CD4-positive, alpha-beta T cell treated with Interleukin-15 for 1 hour (primary cell): ENCODE data around the gene LZTS2.

Experiments
- DNase-seq: peaks from one replicate; pipeline ENCODE4 v3.0.0-alpha.2; 2020

The LZTS2 gene

DNA sequence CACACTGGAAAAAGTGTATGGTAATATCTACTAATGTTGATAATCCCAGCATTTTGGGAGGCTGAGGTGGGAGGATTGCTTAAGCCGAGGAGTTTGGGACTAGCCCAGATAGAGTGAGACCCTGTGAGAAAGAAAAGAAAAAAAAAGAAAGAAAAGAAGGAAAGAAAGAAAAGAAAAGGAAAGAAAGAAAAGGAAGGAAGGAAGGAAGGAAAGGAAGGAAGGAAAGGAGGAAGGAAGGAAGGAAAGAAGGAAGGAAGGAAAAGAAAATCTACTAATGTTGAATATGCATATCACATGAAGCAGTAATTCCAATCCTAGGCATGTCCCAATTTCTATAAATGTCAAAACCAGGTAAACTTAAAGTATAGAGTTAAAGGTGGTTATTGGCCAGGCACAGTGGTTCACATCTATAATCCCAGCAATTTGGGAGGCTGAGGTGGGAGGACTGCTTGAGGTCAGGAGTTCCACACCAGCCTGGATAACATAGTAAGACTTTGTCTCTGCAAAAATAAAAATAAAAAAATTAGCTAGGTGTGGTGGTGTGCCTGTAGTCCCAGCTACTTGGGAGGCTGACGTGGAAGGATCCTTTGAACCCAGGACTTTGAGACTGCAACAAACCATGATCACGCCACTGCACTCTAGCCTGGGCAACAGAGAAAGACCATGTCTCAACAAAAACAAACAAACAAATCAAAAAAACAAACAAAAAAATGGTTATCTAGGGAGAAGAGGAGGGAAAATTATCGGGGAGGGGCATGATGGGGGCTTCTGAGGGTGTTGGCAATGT is 57.0 kb downstream of the LZTS2 start:
- no peak for DNase-seq
